Measurements from ENCODE around the gene THPO. TPM values are rescaled to one million over a fixed set of nuclear protein-coding genes. Genes with fewer than 3 reads are reported as not detected.

THPO gene
- total RNA-seq, 2 donors from 2014 or later, result 1.4 to 1.7 TPM

GRCh38 chr3:184388936-184389230 lies 10.9 kb upstream of the THPO start:
- Histone ChIP-seq H3K9me3 (ENCODE audit: control insufficient read depth, low read length) (no peaks in the 10 kb centered on the region), H3K9ac (ENCODE audit: extremely low read depth, low read length, poor library complexity, severe bottlenecking) (no peak overlapping the region), H3K36me3 (ENCODE audit: control insufficient read depth, insufficient read depth, low read length) (no peaks in the 10 kb centered on the region), H3K27ac (ENCODE audit: low read depth, low read length) (no peak overlapping the region), H3K27me3 (ENCODE audit: control insufficient read depth, insufficient read depth, low read length, poor library complexity, severe bottlenecking) (no peaks in the 10 kb centered on the region), H3K4me3 (ENCODE audit: low read length) (no peak overlapping the region), H3K4me1 (ENCODE audit: control insufficient read depth, insufficient read depth, low read length) (no peaks in the 10 kb centered on the region)
- TF ChIP-seq CTCF (conservative IDR thresholded peaks at IDR 0.05), result no peak
- Mint-ChIP-seq H3K4me3 (no peak overlapping the region), H3K27me3 (ENCODE audit: insufficient read depth) (peaks cover 7% of the 10 kb centered on the region), H3K9me3 (no peaks in the 10 kb centered on the region), H3K4me1 (no peaks in the 10 kb centered on the region), H3K27ac (no peak overlapping the region), H3K36me3 (ENCODE audit: low read depth) (peaks cover 2% of the 10 kb centered on the region)
- DNase-seq, result no peak
- 92 to 94% methylated on average over 8 of the region's 8 CpGs for WGBS, 2 experiments (ENCODE audit: insufficient coverage in 1 of 2, insufficient read length in 1 of 2)

GRCh38 chr3:184388164-184388935 lies 10.3 kb upstream of the THPO start:
- no peaks in the 10 kb centered on the region for H3K36me3 ChIP-seq (ENCODE audit: control insufficient read depth, insufficient read depth, low read length)
- no peak overlapping the region for H3K9ac ChIP-seq (ENCODE audit: extremely low read depth, low read length, poor library complexity, severe bottlenecking)
- Mint-ChIP-seq H3K4me3 (no peak overlapping the region), H3K27me3 (ENCODE audit: insufficient read depth) (peaks cover 9% of the 10 kb centered on the region), H3K27ac (no peak overlapping the region), H3K4me1 (no peaks in the 10 kb centered on the region), H3K36me3 (ENCODE audit: low read depth) (peaks cover 2% of the 10 kb centered on the region), H3K9me3 (no peaks in the 10 kb centered on the region)
- no peak for TF ChIP-seq CTCF (conservative IDR thresholded peaks at IDR 0.05)
- no peaks in the 10 kb centered on the region for H3K4me1 ChIP-seq (ENCODE audit: control insufficient read depth, insufficient read depth, low read length)
- WGBS, 2 experiments (ENCODE audit: insufficient coverage in 1 of 2, insufficient read length in 1 of 2), result 86 to 94% methylated on average over 3 to 8 of the region's 8 CpGs
- peaks cover 1% of the 10 kb centered on the region for H3K27me3 ChIP-seq (ENCODE audit: control insufficient read depth, insufficient read depth, low read length, poor library complexity, severe bottlenecking)
- H3K9me3 ChIP-seq (ENCODE audit: control insufficient read depth, low read length), result no peaks in the 10 kb centered on the region
- no peak for DNase-seq
- no peak overlapping the region for H3K27ac ChIP-seq (ENCODE audit: low read depth, low read length)
- H3K4me3 ChIP-seq (ENCODE audit: low read length), result no peak overlapping the region

GRCh38 chr3:184387174-184387714 lies 9.2 kb upstream of the THPO start:
- no peak overlapping the region for H3K27ac ChIP-seq (ENCODE audit: low read depth, low read length)
- H3K36me3 Mint-ChIP-seq (ENCODE audit: low read depth), result peaks cover 2% of the 10 kb centered on the region
- H3K27ac Mint-ChIP-seq, result no peak overlapping the region
- no peak for DNase-seq
- no peak for TF ChIP-seq CTCF (conservative IDR thresholded peaks at IDR 0.05)
- 90 to 94% methylated on average over 11 to 12 of the region's 12 CpGs for WGBS, 2 experiments (ENCODE audit: insufficient coverage in 1 of 2, insufficient read length in 1 of 2)
- H3K9ac ChIP-seq (ENCODE audit: extremely low read depth, low read length, poor library complexity, severe bottlenecking), result no peak overlapping the region
- no peaks in the 10 kb centered on the region for H3K4me1 Mint-ChIP-seq
- H3K9me3 ChIP-seq (ENCODE audit: control insufficient read depth, low read length), result no peaks in the 10 kb centered on the region
- no peak overlapping the region for H3K4me3 ChIP-seq (ENCODE audit: low read length)
- H3K27me3 ChIP-seq (ENCODE audit: control insufficient read depth, insufficient read depth, low read length, poor library complexity, severe bottlenecking), result peaks cover 12% of the 10 kb centered on the region
- peaks cover 20% of the 10 kb centered on the region for H3K27me3 Mint-ChIP-seq (ENCODE audit: insufficient read depth)
- H3K36me3 ChIP-seq (ENCODE audit: control insufficient read depth, insufficient read depth, low read length), result no peaks in the 10 kb centered on the region
- no peaks in the 10 kb centered on the region for H3K9me3 Mint-ChIP-seq
- no peaks in the 10 kb centered on the region for H3K4me1 ChIP-seq (ENCODE audit: control insufficient read depth, insufficient read depth, low read length)
- no peak overlapping the region for H3K4me3 Mint-ChIP-seq
